Superior temporal gyrus (tissue), 1 donor: Measurements from ENCODE around the gene YIPF5.

Experiments used
- DNase-seq: peaks from one replicate; pipeline ENCODE4 v3.0.0-alpha.2; 2016; ENCODE audit errors: extremely low spot score

YIPF5 gene

DNA sequence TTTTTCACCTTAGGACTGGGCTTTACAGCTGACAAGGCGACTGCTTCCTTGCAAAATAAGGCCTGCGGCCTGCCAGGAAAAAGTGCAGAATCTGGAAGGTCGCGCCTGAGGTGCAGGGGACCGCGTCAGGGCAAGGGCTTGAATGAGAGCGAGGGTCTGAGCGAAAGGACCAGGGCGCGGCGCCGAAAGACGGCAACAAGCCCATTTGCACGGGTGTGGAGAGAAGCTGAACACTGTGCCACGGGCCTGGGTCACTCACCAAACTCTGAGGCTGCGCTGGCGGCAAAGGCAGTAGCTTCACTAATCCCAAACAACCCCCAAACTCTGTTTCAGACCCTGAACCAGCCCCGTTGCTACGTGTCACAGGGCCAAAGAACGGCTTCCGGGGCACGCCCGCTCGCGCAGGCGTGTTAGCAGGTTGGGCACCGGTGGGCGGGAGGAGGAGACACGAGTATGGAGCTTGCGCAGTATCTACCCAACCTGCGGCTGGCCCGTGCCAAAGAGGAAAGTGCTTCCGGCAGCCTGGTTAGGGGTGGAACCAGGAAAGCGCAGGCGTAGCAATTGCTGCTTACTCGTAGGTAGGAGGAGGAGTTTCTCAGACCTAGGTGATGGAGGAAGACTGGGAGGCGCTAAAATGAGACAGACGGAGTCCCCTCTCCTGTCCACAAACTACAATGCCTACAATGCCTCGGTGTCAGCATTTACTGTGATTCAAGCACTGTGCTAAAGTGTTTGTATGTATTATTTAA is at the start of gene YIPF5, which contains the start of gene KCTD16:
YIPF5 (minus strand) TSS at position 384 of the 749 bp plus-strand sequence. CDS start 704 bp downstream, outside the sequence.
KCTD16 (plus strand) TSS at position 598 of the 749 bp plus-strand sequence.
- peak; percentile 96 for DNase-seq

DNA sequence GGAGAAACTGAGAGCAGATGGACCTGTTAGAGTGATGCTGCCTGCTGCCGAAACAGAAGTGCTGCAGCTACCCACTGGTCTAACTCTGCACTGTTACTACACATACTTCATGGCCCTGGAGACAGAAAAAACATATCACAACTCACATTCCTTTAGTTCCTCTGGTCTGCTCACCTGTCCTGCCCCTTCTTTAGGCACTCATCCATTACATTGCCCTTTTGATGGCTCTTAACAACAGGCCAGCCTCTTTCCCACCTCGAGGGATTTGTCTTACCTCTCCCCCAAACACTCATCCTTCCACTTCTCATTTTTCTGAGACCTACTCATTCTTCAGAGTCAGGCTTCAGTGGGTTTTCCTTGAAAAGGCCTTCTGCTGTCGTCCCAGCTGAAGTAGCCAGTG is 49.4 kb upstream of the YIPF5 start:
- no peak for DNase-seq

DNA sequence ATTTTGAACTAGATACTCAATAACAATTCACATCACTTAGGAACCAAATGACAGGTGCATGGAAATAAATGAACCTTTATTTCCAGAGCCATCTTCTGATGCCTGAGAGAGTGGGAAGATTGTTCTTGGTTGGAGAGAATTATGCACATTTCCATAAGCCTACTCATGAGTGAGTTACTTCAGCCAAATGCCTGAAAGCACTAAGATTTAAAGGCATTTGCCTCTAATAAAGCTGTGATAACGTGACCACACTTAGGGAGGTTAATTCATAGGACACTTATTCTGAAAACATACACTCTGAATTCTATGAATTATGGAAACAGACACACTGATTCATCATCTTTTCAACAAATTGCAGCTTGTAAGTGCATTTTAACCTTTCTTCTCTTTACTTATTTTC is 40.2 kb upstream of the YIPF5 start:
- no peak for DNase-seq

DNA sequence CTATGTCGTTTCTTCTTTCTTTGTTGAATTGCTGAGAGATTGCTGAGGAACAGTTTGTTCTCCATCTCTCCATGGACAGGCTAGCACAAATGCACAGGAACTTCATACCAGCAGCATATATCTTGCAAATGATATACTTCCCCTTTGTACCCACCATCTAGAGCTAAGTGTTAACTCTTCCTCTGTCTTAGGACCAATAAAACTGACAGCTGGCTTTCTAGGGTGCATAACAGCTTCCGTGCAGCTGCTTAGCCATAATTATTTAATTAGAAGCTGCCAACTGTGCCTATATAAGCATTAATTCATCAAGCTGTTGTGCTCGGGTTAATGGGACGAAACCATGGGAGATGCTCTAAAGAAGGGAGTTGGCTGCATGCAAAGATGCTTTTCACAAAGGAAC is 38.9 kb upstream of the YIPF5 start:
- DNase-seq, result no peak

DNA sequence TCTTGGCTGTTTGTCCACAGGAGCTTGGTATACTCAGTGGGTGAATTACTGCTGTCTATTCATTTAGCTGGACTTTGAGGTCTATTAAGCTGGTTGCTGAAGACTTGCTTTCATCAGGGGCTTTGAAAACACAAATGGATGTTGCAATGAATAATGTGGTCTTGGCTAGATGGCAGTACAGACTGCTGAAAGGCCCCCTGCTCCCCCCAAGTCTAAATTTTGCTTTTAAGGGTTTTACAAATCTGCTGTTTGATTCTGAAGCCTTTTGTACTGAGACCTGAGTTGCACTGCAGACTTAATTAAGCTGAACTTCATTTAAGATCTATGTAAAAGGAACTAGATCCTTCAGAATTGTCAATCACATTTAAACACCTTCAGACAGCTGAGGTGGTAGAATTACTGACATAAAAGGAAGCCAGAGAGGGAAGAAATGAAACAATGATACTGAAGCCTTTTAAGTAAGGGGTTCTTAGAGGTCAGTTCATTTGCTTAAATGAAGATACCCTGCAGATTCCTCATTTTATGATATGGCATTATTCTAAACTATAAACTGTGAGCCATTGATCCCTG is 37.5 kb upstream of the YIPF5 start:
- no peak for DNase-seq

DNA sequence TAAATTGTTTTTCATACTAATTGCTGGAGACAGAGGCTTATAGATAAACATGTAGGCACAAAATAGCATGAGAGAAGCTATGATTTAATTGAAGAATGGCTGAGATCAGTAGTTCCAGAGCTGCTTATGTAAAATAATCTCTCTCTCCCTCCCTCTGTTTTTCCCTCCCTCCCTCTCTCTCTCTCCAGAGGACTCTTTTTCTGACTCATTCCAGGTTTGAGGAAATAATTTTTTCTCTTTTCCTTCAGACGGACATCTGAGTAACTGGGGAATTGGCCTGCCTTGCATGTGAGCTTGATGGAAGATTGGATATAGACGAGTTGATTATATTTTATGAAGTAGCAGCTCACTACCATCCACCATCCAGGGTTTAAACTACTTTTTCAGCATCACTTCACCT is 35.7 kb upstream of the YIPF5 start:
- DNase-seq, result peak; percentile 42

DNA sequence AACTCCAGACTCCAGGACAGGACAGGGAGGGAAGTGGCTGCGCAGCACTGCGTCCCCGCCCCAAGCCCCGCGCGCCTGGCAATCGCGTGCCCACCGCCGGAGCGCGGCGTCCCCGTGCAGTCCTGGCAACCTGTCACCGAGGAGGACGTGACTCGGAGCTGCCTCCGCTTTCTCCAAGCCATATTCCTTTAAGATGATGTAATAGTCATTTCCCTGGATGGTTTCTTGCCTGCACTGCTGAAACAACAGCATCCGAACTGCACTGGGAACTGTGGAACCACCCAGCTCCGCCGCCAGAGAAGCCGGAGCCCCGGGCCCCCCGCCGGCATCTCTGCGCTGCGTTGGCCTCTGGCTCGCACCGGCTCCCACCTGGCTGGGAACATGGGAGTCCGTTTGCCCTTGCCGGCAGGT is 34.7 kb upstream of the YIPF5 start:
- peak; percentile 49 for DNase-seq

DNA sequence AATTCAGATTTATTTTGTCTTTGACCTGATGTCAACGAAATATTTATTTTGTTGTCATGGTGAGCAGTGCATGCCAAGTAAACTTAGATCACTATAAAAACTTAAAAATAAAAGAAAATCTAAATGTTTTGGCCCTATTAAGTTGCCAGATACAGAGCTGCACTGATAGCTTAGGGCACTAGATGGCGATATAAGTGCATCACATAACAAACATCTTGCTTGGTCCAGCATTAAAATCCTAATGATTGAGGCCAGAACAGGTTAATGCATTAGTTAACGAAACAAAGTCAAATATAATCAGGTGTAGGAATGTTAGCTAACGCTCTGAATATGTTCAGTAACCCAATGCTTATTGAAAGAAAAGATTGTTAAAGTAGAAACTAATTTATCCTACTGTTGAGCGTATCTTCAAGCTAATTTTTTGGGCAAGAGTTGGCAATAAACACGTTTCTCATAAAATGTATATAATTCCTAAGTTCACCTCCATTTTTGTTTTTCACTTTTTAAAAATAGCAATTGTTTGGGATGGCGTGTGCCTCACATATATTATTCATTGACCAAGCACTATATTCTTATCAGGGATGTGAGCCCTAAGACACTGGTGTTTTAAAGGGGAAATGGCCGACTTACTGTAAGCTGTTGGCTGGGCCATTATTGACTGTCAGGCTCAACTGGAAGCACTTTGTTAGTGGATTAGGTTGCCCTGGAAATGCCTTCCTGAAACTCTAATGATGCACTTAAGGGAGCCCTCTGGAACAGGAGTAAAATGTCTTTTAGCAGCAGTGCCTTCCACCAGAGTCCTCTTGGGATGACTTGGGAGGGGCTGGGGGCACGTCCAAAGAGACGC is 33.5 kb upstream of the YIPF5 start:
- DNase-seq, result peak; percentile 89

DNA sequence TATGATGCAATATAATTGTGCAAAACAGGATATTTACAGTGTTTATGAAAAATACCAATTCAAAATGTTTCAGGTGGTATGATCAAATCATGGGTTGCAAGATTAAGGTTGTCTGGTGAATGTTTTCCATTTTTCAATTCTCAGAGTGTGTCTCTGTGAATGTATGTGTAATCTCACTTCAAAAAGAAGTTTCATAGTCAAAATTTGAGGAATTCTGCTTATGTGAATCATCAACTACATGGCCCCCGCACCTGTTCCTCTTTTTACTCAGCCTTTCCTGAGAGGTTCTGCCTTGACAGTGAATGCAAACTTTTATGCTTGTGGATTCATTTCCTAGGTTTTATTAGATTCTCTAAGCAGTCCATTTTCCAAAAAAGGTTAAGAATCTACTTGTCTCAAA is 32.3 kb upstream of the YIPF5 start:
- DNase-seq, result no peak

DNA sequence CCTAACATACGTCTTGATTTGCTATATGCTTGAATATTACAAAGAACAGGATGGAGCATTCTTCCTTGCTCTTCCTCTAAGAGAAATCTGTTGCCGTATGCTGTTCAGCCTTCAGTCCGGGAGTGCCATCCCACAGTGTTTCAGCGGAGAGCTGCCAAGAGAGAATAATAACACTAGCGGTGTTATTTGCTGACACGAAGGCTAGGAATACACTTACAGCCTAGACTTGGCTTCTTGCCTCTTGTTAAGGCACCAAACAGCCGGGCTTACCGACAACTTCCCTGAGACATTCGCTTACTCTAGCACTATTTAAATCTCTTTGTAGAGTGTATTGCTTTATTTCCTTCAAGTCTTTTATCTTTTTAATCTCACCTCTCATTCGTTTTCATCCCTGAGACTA is 31.6 kb upstream of the YIPF5 start:
- DNase-seq, result peak; percentile 70

DNA sequence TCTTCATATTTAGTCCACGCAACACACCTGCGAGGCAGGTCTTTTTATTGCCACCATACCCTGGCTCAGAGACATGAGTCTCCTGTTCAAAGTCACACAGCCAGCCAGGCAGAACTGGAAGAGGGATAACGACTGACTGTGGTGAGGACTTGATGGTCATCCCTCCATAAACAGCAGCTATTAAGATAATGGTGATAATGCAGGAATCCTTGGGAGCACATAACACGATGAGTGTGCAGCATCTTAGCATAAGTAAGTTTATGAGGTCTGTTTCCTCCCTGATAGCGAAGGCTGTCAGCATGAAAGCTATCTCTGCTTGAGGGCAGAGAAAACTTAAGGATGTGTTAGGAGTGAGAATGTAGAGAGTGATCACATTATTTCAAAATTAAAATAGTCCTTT is 31.1 kb upstream of the YIPF5 start:
- DNase-seq, result peak; percentile 15

DNA sequence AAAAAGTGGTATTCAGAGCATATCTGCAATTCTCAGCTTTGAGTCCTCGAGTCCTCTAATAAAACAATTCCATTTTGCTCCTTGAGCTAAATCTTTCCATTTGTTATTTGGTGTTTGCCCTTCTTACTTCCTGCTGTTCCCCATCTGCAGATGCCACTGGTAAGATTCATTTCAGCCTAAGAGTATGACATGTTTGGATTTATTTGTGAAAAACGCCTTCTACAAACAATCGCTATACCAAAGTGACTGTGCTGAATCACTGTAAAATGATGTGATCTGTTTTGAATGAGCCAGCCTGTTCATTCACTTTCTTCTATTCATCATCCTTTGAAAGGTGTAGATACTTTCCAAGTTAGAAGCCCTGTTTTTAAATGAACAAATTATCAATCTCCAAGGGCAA is 27.9 kb upstream of the YIPF5 start:
- no peak for DNase-seq

DNA sequence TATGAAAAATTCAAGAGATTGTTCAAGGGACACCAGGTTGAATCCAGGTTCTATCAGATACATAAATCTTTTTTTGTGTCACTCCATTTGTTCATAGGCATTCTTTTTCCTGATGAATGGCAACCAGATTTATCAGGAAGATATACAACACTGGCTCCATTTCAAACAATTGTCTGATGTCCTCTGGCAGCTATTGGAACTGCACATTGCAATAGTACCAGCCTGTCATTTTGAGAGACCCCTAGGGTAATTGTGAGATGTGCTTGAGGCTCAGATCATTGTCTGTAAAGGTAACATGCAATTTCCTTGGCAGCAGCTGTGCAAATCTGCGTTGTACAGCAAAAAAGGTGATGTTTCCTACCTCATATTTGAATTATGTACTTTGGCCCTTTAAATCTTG is 26.2 kb upstream of the YIPF5 start:
- DNase-seq, result no peak

DNA sequence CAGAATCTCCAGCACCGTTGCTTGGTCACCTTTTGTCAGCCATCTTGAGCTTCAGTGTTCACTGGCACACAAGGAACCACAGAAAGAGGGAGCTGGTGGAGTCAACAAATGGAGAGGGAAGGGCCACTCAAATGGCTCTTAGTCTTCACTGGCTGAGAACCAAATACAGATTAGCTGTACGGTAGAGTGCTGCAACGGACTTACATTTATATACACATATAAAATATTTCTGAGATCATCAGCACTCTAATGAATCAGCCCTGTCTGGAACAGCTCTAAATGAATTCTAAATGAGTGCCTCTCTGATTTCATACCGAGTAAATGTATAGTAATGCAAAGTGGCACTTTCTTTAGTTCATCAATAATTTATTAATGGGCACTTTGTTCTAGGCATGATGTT is 25.0 kb upstream of the YIPF5 start:
- DNase-seq, result no peak

DNA sequence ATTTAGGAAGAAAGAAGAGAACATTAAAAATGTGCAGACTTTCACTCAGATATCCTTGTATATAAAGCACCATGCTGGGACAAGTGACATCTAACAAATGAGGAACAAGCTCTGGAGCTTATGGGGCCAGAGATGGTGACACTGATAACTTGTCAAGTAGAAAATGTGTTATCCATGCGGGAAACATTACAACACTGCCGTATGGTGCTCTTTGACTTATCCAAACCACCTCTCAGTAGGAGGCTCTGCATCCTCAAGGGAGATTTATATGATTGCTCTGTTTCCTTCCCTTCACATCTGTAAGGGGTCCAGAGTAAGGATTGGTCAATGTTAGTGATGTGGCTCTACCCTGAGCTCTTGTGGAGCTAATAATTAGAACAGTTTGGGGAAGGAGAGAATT is 23.7 kb upstream of the YIPF5 start:
- no peak for DNase-seq

DNA sequence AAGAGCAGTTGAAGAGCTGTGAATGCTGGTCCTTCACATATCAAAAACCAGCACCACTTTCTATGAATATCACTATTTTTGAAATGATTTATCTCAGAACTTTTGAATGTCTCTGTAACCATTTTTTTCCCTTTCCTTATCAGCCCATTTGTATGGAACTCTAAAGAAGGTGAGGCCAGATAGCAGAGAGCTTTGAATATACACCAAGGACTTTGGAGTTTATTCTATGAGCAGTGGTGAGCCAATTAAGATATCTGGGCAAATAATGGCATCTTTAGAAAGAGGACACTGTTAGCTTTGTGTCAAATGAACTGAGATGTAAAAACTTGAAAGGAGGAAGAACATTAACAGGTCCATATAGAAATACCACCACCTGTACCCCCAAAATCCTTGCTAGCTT is 22.2 kb upstream of the YIPF5 start:
- no peak for DNase-seq

DNA sequence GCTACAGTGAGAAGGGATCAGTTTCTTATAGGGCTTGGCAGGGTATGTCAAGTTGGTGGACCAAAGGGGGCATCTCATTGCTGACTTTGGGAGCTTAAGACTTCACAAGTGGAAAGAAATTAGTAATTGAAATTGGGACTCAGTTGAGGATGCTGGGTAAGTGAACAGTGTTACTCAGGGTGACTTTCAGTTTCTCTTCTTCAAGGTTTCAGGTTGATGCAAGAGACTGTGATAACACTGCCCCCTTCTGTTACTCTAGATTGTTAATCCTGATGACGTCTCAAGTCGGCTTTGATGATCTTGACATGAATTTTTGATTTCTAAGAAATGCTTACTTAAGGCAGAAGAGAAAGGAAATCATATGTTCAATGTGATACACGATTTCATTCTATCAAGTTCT is 21.5 kb upstream of the YIPF5 start:
- no peak for DNase-seq

DNA sequence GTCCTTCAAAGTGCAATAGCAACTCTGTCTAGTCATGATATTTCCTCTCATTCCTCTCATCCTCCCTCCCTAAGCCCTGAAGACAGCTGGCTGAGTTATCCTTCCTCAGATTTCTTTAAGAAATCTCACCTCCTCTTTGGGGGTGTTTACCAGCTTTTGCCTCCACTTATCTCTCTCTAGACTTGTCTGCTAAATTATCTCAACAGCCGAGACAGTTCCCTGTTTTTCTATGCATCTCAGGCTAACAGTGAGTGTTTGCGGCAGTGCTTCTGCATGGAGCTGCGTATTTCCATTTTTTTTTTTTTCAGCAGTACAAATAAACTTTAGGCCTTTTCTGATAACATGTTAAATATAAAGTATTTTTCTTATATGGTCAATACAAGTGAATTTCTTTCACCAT is 21.1 kb upstream of the YIPF5 start:
- no peak for DNase-seq

DNA sequence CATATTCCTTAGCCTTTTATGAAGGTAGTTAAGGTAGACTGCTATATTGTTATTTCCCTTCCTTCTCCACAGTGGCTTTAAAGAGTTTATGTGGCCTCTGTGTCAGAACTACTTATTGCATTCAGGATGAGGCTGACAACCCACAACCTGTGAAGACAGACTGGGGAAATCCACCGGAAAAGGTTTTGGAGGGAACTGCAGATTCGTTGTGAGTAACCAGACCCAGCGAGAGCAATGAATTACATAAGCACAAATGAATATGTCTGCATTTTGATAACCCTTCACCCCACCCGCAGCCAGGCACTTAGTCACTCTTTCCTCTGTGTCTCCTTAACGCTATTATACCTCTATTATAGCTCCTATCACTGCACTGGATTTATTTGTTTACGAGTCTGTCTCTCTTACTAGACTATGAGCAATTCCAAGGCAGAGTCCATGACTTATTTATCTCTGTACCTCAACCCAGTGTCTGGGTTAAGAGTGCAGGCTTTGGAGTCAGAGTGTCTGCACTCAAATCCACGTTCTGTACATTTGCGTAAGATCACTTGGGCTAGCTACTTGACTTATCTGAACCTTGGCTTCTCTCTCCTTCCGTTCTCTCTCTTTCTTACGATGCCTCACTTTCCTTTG is 19.5 kb upstream of the YIPF5 start:
- no peak for DNase-seq

DNA sequence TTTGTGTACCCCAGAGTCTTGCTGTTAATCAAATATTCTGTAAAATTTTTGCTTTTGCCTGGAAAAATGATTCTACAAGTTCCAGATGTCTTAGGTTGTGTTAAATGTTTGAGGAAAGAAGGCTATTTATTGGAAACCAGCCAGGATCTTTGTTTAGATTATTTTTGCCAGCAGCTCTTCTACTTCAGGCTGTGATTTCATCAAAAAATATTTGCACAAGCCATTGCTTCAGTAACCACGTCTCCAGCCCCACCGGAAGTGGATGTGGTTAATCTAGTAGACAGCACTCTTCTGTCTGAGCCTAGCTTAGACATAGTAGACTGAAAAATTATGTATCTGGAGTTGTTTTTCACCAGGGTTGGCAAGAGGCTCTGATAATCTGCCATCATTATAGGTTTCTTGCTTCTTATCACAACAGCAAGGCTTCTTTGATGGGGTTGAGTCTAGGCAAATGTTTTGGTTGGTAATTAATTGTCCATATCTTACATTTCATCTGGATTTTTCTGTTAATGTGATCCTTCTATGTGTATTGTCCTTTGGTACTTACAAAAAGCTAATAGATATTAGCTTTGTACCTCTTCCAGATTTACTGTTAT is 17.3 kb upstream of the YIPF5 start:
- DNase-seq, result no peak

DNA sequence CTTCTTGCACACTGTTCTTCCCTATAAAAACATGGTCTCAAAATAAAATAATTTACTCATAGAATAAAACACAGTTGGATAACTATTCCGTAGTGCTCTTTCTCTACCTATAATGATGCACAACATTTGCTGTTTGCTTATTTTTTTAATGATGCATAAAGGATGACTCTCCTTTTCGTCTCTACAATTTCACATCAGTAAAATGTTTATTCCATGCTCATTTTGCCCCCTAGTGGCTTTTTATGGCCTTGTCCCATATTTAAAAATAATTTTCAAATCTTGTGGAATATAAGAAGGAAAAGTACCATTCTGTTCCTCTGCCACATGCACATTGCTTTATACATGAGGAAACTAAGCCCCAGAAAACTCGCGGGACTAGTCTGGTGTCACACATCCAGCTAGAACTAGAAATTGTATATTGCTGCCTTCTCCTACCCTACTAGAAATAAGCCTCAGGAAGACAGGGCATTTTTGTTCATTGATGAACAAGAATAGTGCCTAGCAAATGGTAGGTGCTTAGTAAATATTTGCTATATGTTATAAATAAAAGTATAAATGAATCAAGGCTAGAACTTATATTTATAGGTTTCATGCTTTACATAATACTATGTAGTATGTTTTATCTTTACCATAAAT is 12.9 kb upstream of the YIPF5 start:
- peak; percentile 78 for DNase-seq
